OCI-LY1 (cell line): ENCODE data around the gene AVPR2.
A peak's percentile ranks its signal among the peaks of the same experiment; 100 is the strongest.

Experiments used
- H2AFZ ChIP-seq: fragments of 200-600 bp; sonication (generic), shearing (Covaris generic); 2 replicates; pipeline ENCODE4 v1.6.0; 2014; ENCODE audit warnings: antibody characterized with exemption, mild to moderate bottlenecking, low read length
- H3F3A ChIP-seq: fragments of 200-600 bp; sonication (generic), shearing (Covaris generic); 2 replicates; pipeline ENCODE4 v1.6.0; 2014; ENCODE audit warnings: mild to moderate bottlenecking, antibody characterized with exemption, low read length, moderate library complexity; ENCODE audit not compliant: insufficient read depth
- H3K27ac ChIP-seq: fragments of 200-600 bp; sonication (generic); 2 replicates; pipeline ENCODE4 v1.5.1; 2014; ENCODE audit warnings: low read length, mixed run types, mild to moderate bottlenecking, low read depth; ENCODE audit not compliant: poor library complexity, severe bottlenecking
- H3K27me3 ChIP-seq: fragments of 200-600 bp; sonication (generic); 2 replicates; pipeline ENCODE4 v1.6.0; 2014; ENCODE audit warnings: antibody characterized with exemption, mild to moderate bottlenecking, low read length, moderate library complexity; ENCODE audit not compliant: insufficient read depth
- H3K36me3 ChIP-seq: fragments of 200-600 bp; sonication (generic); 2 replicates; pipeline ENCODE4 v1.6.1; 2014; ENCODE audit warnings: mild to moderate bottlenecking, antibody characterized with exemption, low read length, moderate library complexity, mixed read lengths; ENCODE audit not compliant: insufficient read depth
- H3K4me1 ChIP-seq: fragments of 200-600 bp; sonication (generic); 2 replicates; pipeline ENCODE4 v1.5.1; 2014; ENCODE audit warnings: mild to moderate bottlenecking, low read length, moderate library complexity; ENCODE audit not compliant: insufficient read depth, severe bottlenecking
- H3K4me2 ChIP-seq: fragments of 200-600 bp; sonication (generic), shearing (Covaris generic); 2 replicates; pipeline ENCODE4 v1.6.1; 2014; ENCODE audit warnings: low read length
- H3K4me3 ChIP-seq: fragments of 200-600 bp; sonication (generic); 2 replicates; pipeline ENCODE4 v1.5.1; 2014; ENCODE audit warnings: low read length, low read depth, mild to moderate bottlenecking, mixed read lengths; ENCODE audit not compliant: poor library complexity, severe bottlenecking
- H3K79me2 ChIP-seq: fragments of 200-600 bp; shearing (Covaris generic); 2 replicates; pipeline ENCODE4 v1.6.1; 2016; ENCODE audit warnings: mixed run types, low read length, mixed read lengths; ENCODE audit not compliant: insufficient read depth
- H3K9ac ChIP-seq: fragments of 200-600 bp; sonication (generic), shearing (Covaris generic); 2 replicates; pipeline ENCODE4 v1.6.1; 2014; ENCODE audit warnings: mild to moderate bottlenecking, low read length, mixed read lengths
- H3K9me2 ChIP-seq: fragments of 200-600 bp; sonication (generic), shearing (Covaris generic); 2 replicates; pipeline ENCODE4 v1.6.1; 2014; ENCODE audit warnings: low read depth, mild to moderate bottlenecking, low read length, mixed read lengths
- H3K9me3 ChIP-seq: fragments of 200-600 bp; shearing (Covaris generic); 2 replicates; pipeline ENCODE4 v1.6.1; 2014; ENCODE audit warnings: low read length, mixed read lengths
- H4K20me1 ChIP-seq: fragments of 200-600 bp; sonication (generic), shearing (Covaris generic); 2 replicates; pipeline ENCODE4 v1.6.0; 2016; ENCODE audit warnings: mild to moderate bottlenecking, low read length; ENCODE audit not compliant: insufficient read depth
- EZH2 ChIP-seq: fragments of 200-600 bp; sonication (generic), shearing (Covaris generic); IDR thresholded peaks from 2 replicates; pipeline ENCODE4 v1.8.0; 2017; ENCODE audit warnings: borderline replicate concordance, mixed run types, mild to moderate bottlenecking, antibody characterized with exemption, low read length, moderate library complexity, mixed read lengths
- TF ChIP-seq, protein P1 (sequence below): fragments of 200-600 bp; sonication (generic), shearing (Covaris generic); IDR thresholded peaks from 2 replicates; pipeline ENCODE4 v1.5.1; 2017; ENCODE audit warnings: mild to moderate bottlenecking, antibody characterized with exemption, low read length, moderate library complexity, mixed read lengths

The AVPR2 gene

DNA sequence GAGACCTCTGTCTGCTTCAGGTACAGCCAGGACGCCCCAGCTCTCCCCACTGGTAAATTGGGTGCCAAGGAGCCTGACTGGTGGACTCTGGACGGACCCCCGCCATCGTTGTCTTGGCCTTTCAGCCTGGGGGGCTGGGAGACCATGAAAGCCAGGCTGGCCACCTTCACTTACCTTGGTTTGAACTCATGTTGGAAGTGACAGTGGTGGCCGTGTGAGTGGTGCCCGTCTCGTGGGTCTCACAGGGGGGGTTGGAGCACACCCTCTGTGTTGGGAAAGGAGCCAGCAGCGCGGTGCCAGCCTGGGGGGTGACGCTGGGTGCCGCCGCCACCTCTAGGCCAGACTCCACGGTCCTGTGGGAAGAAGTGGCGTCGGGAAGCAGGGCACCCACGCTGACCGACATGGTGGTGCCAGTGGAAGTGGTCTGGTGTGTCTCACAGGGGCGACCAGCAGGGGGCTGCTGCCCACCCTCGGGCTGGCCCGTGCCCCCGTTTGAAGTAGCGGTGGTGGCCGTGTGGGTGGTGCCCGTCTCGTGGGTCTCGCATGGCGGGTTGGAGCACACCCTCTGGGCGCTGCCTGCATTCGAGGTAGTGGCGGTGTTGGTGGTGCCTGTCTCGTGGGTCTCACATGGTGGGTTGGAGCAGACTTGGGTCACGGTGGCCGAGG is 49.6 kb downstream of the AVPR2 start:
- Histone ChIP-seq H3K27ac (no peak overlapping the region), H3K27me3 (no peaks in the 10 kb centered on the region), H3K4me2 (no peak overlapping the region), H3K4me3 (no peak overlapping the region), H3K36me3 (peaks cover 94% of the 10 kb centered on the region), H4K20me1 (no peaks in the 10 kb centered on the region), H3K4me1 (no peaks in the 10 kb centered on the region), H3K9ac (no peak overlapping the region), H2AFZ (no peak overlapping the region), H3F3A (no peaks in the 10 kb centered on the region), H3K9me2 (no peaks in the 10 kb centered on the region), H3K9me3 (no peaks in the 10 kb centered on the region), H3K79me2 (no peaks in the 10 kb centered on the region)
- TF ChIP-seq, protein P1, sequence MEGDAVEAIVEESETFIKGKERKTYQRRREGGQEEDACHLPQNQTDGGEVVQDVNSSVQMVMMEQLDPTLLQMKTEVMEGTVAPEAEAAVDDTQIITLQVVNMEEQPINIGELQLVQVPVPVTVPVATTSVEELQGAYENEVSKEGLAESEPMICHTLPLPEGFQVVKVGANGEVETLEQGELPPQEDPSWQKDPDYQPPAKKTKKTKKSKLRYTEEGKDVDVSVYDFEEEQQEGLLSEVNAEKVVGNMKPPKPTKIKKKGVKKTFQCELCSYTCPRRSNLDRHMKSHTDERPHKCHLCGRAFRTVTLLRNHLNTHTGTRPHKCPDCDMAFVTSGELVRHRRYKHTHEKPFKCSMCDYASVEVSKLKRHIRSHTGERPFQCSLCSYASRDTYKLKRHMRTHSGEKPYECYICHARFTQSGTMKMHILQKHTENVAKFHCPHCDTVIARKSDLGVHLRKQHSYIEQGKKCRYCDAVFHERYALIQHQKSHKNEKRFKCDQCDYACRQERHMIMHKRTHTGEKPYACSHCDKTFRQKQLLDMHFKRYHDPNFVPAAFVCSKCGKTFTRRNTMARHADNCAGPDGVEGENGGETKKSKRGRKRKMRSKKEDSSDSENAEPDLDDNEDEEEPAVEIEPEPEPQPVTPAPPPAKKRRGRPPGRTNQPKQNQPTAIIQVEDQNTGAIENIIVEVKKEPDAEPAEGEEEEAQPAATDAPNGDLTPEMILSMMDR: no peak
- no peak for TF ChIP-seq EZH2

DNA sequence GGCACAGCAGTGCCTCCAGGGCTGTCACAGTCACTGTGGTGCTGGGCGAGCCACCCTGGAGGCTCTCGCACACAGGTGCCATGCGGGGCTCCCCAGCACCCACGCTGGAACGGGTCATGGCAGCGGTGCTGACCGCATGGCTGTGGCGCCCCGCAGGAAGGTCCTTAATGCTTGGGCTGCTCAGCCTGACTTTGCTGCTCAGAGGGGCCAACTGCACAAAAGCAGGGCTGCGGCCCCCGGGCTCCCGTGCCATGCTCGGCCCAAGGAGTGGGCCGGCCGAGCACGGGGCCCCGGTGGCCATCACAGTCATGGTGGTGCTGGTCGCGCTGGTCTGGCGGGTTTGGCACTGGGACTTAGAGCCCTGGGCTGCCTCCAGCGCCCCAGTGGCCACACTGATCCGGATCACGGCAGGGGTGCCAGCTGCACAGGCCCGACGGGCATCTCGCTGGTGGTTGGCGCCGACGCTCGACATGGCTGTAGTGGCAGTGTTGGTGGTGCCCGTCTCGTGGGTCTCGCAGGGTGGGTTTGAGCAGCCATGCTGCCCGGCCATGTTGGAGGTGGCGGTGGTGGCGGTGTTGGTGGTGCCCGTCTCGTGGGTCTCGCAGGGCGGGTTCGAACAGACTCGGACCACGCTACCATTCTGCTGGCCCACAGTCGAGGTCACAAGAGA is 50.2 kb downstream of the AVPR2 start:
- Histone ChIP-seq H3K4me1 (no peaks in the 10 kb centered on the region), H4K20me1 (no peaks in the 10 kb centered on the region), H3K9ac (no peak overlapping the region), H3K79me2 (no peaks in the 10 kb centered on the region), H3K36me3 (peaks cover 98% of the 10 kb centered on the region), H3K27ac (no peak overlapping the region), H3K9me2 (no peaks in the 10 kb centered on the region), H3K4me2 (no peak overlapping the region), H3K27me3 (no peaks in the 10 kb centered on the region), H3K9me3 (no peaks in the 10 kb centered on the region), H3F3A (no peaks in the 10 kb centered on the region), H3K4me3 (no peak overlapping the region), H2AFZ (no peak overlapping the region)
- TF ChIP-seq EZH2: no peak
- TF ChIP-seq, protein P1: no peak

DNA sequence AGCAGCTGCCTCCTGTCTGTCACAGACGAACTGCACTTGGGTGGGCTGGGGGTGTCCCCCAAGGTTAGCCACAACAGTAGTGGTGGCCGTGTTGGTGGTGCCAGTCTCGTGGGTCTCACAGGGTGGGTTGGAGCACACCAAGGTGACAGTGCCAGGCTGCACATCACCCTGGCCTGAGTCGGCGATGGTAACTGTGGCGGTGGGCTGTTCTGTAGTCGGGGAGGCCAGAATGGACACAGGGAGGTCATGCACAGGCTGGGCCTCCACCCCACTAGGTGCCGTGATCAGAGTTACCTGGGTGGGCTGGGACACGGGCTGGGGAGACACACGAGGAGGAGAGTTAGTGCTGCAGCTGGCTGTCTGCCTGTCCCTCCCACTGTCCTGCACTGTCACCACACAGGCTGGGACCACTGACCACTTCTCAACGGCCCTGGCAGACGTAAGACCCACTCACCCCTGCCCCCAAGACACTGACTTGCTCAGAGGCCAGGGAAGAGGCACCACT is 50.8 kb downstream of the AVPR2 start:
- no peaks in the 10 kb centered on the region for H3K9me3 ChIP-seq
- H2AFZ ChIP-seq: no peak overlapping the region
- H3K36me3 ChIP-seq: peaks cover 98% of the 10 kb centered on the region
- no peaks in the 10 kb centered on the region for H3K27me3 ChIP-seq
- no peaks in the 10 kb centered on the region for H3F3A ChIP-seq
- H3K4me3 ChIP-seq: no peak overlapping the region
- H3K4me2 ChIP-seq: no peak overlapping the region
- H3K9ac ChIP-seq: no peak overlapping the region
- peak overlapping the region; percentile 43 for H3K27ac ChIP-seq
- TF ChIP-seq, protein P1: no peak
- no peak for TF ChIP-seq EZH2
- H3K9me2 ChIP-seq: no peaks in the 10 kb centered on the region
- H4K20me1 ChIP-seq: no peaks in the 10 kb centered on the region
- H3K79me2 ChIP-seq: no peaks in the 10 kb centered on the region
- H3K4me1 ChIP-seq: no peaks in the 10 kb centered on the region
